Measurements from ENCODE around the gene LORICRIN.

LORICRIN gene

DNA sequence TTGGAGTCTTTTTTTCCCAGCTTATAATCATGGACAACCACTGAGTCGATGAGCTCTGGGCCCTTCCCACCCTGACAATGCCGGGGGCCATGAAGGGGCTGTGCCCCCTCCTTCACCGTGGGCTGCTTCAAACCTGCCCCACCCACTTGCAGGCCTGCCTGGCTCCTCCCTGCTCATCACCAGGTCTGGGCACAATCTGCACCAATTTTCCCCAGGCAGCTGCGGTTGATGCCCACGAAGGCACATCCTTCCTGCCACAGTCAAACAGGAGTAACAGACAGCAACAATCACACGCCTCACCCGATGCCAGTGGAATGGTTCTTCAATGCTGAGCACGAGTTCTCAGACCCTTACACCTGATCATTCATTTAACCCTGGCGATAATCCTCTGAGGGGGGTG, 34.4 kb downstream of the LORICRIN start:
- CTCF ChIA-PET: interaction anchor here (0.5 to 1.3 kb wide), 2 partner anchors 9 to 14 kb away, joined by 3 read pairs; no protein-coding TSS in a partner anchor
- no peak for DNase-seq (ENCODE audit: extremely low spot score)
- POLR2A ChIA-PET: no interaction called here
- TF ChIP-seq FOXK2 (IDR thresholded peaks at IDR 0.05): no peak
- no peak for TF ChIP-seq HDGF (IDR thresholded peaks at IDR 0.05; ENCODE audit: borderline replicate concordance)

DNA sequence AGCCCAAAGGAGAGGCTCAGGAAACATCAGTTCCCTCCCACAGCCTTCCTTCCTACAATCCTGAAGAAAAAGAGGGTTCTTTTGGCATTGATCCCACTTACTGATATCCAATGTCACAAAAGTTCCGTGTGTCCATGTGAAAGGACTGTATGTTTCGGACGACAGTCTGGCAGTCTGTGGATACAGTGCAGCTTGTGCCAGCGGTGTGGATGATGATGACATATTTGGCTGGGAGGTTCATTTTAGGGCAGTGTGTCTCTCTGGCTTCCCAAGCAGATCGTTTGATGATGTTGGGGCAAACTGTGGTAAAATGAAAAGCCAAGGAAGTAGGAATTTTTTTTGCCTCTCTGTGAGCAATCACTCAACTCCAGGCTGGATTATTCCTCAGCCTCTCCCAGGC, 42.8 kb downstream of the LORICRIN start:
- ChIA-PET POLR2A (no interaction called here), CTCF (no interaction called here)

DNA sequence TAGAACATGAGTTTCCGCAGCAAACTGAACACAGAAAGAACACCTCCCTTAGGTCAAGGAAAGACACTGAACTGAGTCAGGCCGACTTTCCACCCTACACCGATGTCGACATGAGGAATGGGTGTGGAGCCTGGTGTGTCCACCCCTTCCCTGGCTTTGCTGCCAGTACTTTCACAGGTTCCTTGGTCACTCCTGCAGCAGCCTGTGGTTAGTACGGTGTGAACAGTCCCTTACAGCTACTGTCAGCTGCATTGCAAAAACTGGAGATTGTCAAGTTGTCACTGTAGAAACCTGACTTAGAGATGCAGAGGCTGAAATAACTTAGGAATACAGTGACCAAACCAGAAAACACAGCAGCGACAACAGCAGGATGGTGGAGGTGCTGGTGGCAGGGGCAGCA, 46.2 kb downstream of the LORICRIN start:
- no peak for DNase-seq (ENCODE audit: extremely low spot score)
- ChIA-PET POLR2A (no interaction called here), CTCF (interaction anchor here (1.3 kb wide), 1 partner anchor 17 kb away, joined by 4 read pairs; no protein-coding TSS in a partner anchor)
- TF ChIP-seq ZNF384 (IDR thresholded peaks at IDR 0.05): no peak
- TF ChIP-seq BHLHE40 (IDR thresholded peaks at IDR 0.05; ENCODE audit: borderline replicate concordance): no peak
- TF ChIP-seq L3MBTL2 (conservative IDR thresholded peaks at IDR 0.05): no peak
- no peak for TF ChIP-seq LEF1 (IDR thresholded peaks at IDR 0.05; ENCODE audit: borderline replicate concordance)
- TF ChIP-seq TARDBP (IDR thresholded peaks at IDR 0.05): no peak
- TF ChIP-seq FOXM1 (IDR thresholded peaks at IDR 0.05; ENCODE audit: borderline replicate concordance): no peak
- TF ChIP-seq NFRKB (IDR thresholded peaks at IDR 0.05): no peak
- no peak for TF ChIP-seq CTBP1 (IDR thresholded peaks at IDR 0.05; ENCODE audit: borderline replicate concordance)
- no peak for TF ChIP-seq ELF4 (IDR thresholded peaks at IDR 0.05)
- no peak for TF ChIP-seq ARNT (IDR thresholded peaks at IDR 0.05)
- TF ChIP-seq FOXK2 (IDR thresholded peaks at IDR 0.05): no peak
- TF ChIP-seq SP1 (IDR thresholded peaks at IDR 0.05): no peak
- TF ChIP-seq, protein P1, sequence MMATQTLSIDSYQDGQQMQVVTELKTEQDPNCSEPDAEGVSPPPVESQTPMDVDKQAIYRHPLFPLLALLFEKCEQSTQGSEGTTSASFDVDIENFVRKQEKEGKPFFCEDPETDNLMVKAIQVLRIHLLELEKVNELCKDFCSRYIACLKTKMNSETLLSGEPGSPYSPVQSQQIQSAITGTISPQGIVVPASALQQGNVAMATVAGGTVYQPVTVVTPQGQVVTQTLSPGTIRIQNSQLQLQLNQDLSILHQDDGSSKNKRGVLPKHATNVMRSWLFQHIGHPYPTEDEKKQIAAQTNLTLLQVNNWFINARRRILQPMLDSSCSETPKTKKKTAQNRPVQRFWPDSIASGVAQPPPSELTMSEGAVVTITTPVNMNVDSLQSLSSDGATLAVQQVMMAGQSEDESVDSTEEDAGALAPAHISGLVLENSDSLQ (IDR thresholded peaks at IDR 0.05): no peak
- TF ChIP-seq FOXA1 (IDR thresholded peaks at IDR 0.05): no peak
- TF ChIP-seq HDGF (IDR thresholded peaks at IDR 0.05; ENCODE audit: borderline replicate concordance): no peak
- no peak for TF ChIP-seq SUZ12 (IDR thresholded peaks at IDR 0.05)

More for the DNA sequence above, 42.8 kb downstream of the LORICRIN start:
- DNase-seq (ENCODE audit: extremely low spot score): no peak
- TF ChIP-seq TARDBP (IDR thresholded peaks at IDR 0.05) (no peak), HDGF (IDR thresholded peaks at IDR 0.05; ENCODE audit: borderline replicate concordance) (no peak), L3MBTL2 (conservative IDR thresholded peaks at IDR 0.05) (no peak), CTBP1 (IDR thresholded peaks at IDR 0.05; ENCODE audit: borderline replicate concordance) (no peak), FOXK2 (IDR thresholded peaks at IDR 0.05) (no peak), NFRKB (IDR thresholded peaks at IDR 0.05) (no peak), SP1 (IDR thresholded peaks at IDR 0.05) (no peak)

DNA sequence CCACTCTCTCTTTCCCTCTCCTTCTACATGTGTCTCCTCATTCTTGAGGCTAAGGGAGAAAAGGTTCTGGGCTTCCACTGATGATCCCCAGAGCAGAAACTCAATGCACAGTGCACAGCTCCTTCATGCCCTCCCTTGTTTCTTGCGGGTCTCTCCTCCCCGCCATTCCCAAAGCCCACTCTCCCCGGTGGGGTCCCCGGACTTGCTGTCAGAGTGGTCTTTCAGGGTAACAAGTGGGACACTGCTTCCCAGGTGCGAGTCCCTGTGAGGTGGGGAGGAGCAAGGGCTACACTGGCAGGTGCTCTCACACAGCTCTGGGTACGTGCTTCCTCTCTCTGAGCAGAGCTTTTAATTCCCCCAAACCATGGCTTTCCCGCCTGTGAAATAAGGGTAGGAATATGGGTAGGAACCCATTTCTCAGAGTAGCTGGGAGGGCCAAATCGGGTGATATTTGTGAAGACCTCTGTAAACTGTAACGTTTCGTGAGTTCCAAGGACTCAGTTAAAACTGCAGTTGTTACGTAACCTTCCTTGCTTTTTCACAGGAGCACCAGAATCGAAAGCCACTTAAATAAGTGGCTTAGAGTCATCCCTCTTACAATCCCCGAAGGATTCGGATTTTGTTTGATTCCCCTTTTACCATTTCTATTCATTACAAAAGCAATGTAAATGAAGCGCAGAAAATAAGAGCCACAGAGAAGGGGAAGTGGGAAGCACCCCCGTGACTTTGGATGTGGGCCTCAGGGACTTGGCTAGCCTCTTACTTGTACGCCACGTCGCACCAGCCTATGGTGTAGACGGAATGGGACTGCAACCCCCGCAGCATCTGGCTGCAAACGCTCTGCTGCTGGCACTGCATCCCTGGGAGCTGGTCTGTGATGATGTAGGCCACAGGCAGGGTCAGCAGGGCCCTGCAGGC, 47.1 kb downstream of the LORICRIN start:
- no peak for DNase-seq (ENCODE audit: extremely low spot score)
- CTCF ChIA-PET: no interaction called here
- POLR2A ChIA-PET: no interaction called here
- TF ChIP-seq ELF4 (IDR thresholded peaks at IDR 0.05): no peak
- TF ChIP-seq ZNF384 (IDR thresholded peaks at IDR 0.05): no peak
- TF ChIP-seq LEF1 (IDR thresholded peaks at IDR 0.05; ENCODE audit: borderline replicate concordance): no peak
- TF ChIP-seq TARDBP (IDR thresholded peaks at IDR 0.05): no peak
- TF ChIP-seq ARNT (IDR thresholded peaks at IDR 0.05): no peak
- no peak for TF ChIP-seq FOXA1 (IDR thresholded peaks at IDR 0.05)
- no peak for TF ChIP-seq HDGF (IDR thresholded peaks at IDR 0.05; ENCODE audit: borderline replicate concordance)
- TF ChIP-seq FOXM1 (IDR thresholded peaks at IDR 0.05; ENCODE audit: borderline replicate concordance): no peak

DNA sequence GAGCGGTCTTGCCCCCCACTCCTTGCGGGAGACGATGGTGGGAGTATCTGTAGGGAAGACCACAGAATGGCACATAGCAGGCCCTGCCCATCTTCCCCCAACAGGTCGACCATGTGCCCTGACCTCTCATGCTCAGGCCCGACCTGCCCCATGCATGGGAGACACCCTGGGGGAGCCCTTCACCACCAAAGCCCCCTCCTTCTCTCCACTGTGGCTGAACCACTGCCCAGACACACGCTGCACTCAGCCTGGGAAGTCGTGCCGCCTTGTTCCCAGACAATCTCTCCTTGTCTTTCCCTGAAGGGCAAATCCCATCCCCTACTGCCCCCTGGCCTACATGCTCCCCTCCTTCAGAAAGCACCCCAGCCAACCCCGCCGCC, 47.7 kb downstream of the LORICRIN start:
- no peak for DNase-seq (ENCODE audit: extremely low spot score)
- ChIA-PET CTCF (interaction anchor here (0.6 kb wide), 1 partner anchor 13 kb away, joined by 3 read pairs; no protein-coding TSS in a partner anchor), POLR2A (no interaction called here)
- TF ChIP-seq HDGF (IDR thresholded peaks at IDR 0.05; ENCODE audit: borderline replicate concordance) (no peak), L3MBTL2 (conservative IDR thresholded peaks at IDR 0.05) (no peak), ZNF384 (IDR thresholded peaks at IDR 0.05) (no peak), FOXA1 (IDR thresholded peaks at IDR 0.05) (no peak), TARDBP (IDR thresholded peaks at IDR 0.05) (no peak), NFRKB (IDR thresholded peaks at IDR 0.05) (no peak), ARNT (IDR thresholded peaks at IDR 0.05) (no peak), SP1 (IDR thresholded peaks at IDR 0.05) (no peak), CTBP1 (IDR thresholded peaks at IDR 0.05; ENCODE audit: borderline replicate concordance) (no peak), FOXK2 (IDR thresholded peaks at IDR 0.05) (no peak), BHLHE40 (IDR thresholded peaks at IDR 0.05; ENCODE audit: borderline replicate concordance) (no peak), SUZ12 (IDR thresholded peaks at IDR 0.05) (no peak), ELF4 (IDR thresholded peaks at IDR 0.05) (no peak)
- TF ChIP-seq, protein P1 (IDR thresholded peaks at IDR 0.05): no peak

DNA sequence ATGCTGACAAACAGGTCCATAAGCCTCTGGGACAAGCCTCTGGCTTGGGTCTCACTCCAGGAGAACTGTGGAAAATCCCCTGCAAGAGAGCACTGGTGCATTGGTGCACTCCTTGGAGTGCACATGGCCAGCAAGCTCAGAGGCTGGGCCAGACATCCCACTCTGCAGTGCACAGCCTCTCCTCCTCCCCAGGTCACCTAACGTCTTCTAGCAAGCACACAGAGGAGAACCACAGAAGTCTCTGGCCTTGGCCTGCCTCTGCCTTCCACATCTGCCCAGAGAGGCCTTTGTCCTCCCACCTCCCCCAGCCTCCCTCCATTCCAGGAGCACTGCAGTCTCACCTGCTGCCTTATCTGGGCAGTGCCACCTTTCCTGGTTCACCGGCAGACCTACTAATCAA, 49.1 kb downstream of the LORICRIN start:
- TF ChIP-seq FOXA1 (IDR thresholded peaks at IDR 0.05): no peak
- no peak for TF ChIP-seq FOXM1 (IDR thresholded peaks at IDR 0.05; ENCODE audit: borderline replicate concordance)
- TF ChIP-seq BHLHE40 (IDR thresholded peaks at IDR 0.05; ENCODE audit: borderline replicate concordance): no peak
- TF ChIP-seq FOXK2 (IDR thresholded peaks at IDR 0.05): no peak
- TF ChIP-seq ELF4 (IDR thresholded peaks at IDR 0.05): no peak
- no peak for TF ChIP-seq NFRKB (IDR thresholded peaks at IDR 0.05)
- TF ChIP-seq TARDBP (IDR thresholded peaks at IDR 0.05): no peak
- TF ChIP-seq CTBP1 (IDR thresholded peaks at IDR 0.05; ENCODE audit: borderline replicate concordance): no peak
- TF ChIP-seq ARNT (IDR thresholded peaks at IDR 0.05): no peak
- TF ChIP-seq, protein P1 (IDR thresholded peaks at IDR 0.05): no peak
- TF ChIP-seq SUZ12 (IDR thresholded peaks at IDR 0.05): no peak
- TF ChIP-seq LEF1 (IDR thresholded peaks at IDR 0.05; ENCODE audit: borderline replicate concordance): no peak
- TF ChIP-seq HDGF (IDR thresholded peaks at IDR 0.05; ENCODE audit: borderline replicate concordance): no peak
- TF ChIP-seq ZNF384 (IDR thresholded peaks at IDR 0.05): no peak
- CTCF ChIA-PET: no interaction called here
- DNase-seq (ENCODE audit: extremely low spot score): no peak
- POLR2A ChIA-PET: no interaction called here
